Mesendoderm (in vitro differentiated cells): ENCODE measurements around the gene DDX28.
"Not testable (repeated sequence)": the region's sequence is repeated elsewhere in the genome, so short reads cannot be mapped to it uniquely, and the experiment has no call there.

Source experiments
- DNase-seq: peaks from one replicate; pipeline ENCODE4 v3.0.0; 2013
- H2AK5ac ChIP-seq: 2 replicates; pipeline ENCODE4 v1.6.1; 2013; ENCODE audit warnings: low read length, inconsistent platforms
- H2BK120ac ChIP-seq: 2 replicates; pipeline ENCODE4 v1.6.1; 2013; ENCODE audit warnings: low read depth, mild to moderate bottlenecking, low read length, moderate library complexity, mixed read lengths
- H2BK15ac ChIP-seq: replicated peaks from 2 replicates; pipeline ENCODE4 v1.6.1; 2013; ENCODE audit warnings: low read depth, mild to moderate bottlenecking, moderate library complexity
- H2BK5ac ChIP-seq: 2 replicates; pipeline ENCODE4 v1.6.1; 2013; ENCODE audit warnings: low read length, inconsistent platforms
- H3K18ac ChIP-seq: 2 replicates; pipeline ENCODE4 v1.6.1; 2013; ENCODE audit warnings: mild to moderate bottlenecking, low read length, mixed read lengths
- H3K23ac ChIP-seq: one replicate; pipeline ENCODE4 v1.6.1; 2013; ENCODE audit warnings: low read length
- H3K27ac ChIP-seq: 2 replicates; pipeline ENCODE4 v1.5.1; 2013; ENCODE audit warnings: low read depth, mild to moderate bottlenecking, inconsistent platforms, low read length, moderate library complexity
- H3K27me3 ChIP-seq: 2 replicates; pipeline ENCODE4 v1.6.1; 2013; ENCODE audit warnings: low read length, control low read depth, mild to moderate bottlenecking, inconsistent platforms; ENCODE audit not compliant: insufficient read depth, poor library complexity
- H3K36me3 ChIP-seq: 2 replicates; pipeline ENCODE4 v1.6.1; 2013; ENCODE audit warnings: low read length, inconsistent platforms; ENCODE audit not compliant: control insufficient read depth, insufficient read depth
- H3K4ac ChIP-seq: one replicate; pipeline ENCODE4 v1.6.1; 2013; ENCODE audit warnings: low read depth, mild to moderate bottlenecking, low read length, moderate library complexity
- H3K4me1 ChIP-seq: 2 replicates; pipeline ENCODE4 v1.6.1; 2013; ENCODE audit warnings: low read depth, low read length, inconsistent platforms; ENCODE audit not compliant: control insufficient read depth
- H3K4me2 ChIP-seq: 2 replicates; pipeline ENCODE4 v1.6.1; 2013; ENCODE audit warnings: low read length
- H3K4me3 ChIP-seq: 2 replicates; pipeline ENCODE4 v1.5.1; 2013; ENCODE audit warnings: mild to moderate bottlenecking, low read length
- H3K56ac ChIP-seq: one replicate; pipeline ENCODE4 v1.6.1; 2013; ENCODE audit warnings: low read length
- H3K79me1 ChIP-seq: 2 replicates; pipeline ENCODE4 v1.6.1; 2013; ENCODE audit warnings: low read length, inconsistent platforms
- H3K79me2 ChIP-seq: 2 replicates; pipeline ENCODE4 v1.6.1; 2013; ENCODE audit warnings: mild to moderate bottlenecking, low read length; ENCODE audit not compliant: control insufficient read depth, insufficient read depth
- H3K9ac ChIP-seq: 2 replicates; pipeline ENCODE4 v1.6.1; 2013; ENCODE audit warnings: low read length, inconsistent platforms
- H4K5ac ChIP-seq: one replicate; pipeline ENCODE4 v1.6.1; 2013; ENCODE audit warnings: low read length
- H4K8ac ChIP-seq: one replicate; pipeline ENCODE4 v1.6.1; 2013; ENCODE audit warnings: low read depth, mild to moderate bottlenecking, control low read depth, low read length, moderate library complexity
- WGBS: extraction: QIAGEN DNeasy Blood & Tissue Kit; methylation state at CpG from one replicate; pipeline ENCODE4 v1.1.7; 2013; ENCODE audit warnings: low lambda C conversion rate, missing lambda C conversion rate; ENCODE audit not compliant: insufficient coverage; ENCODE audit errors: extremely low coverage; 5-methylcytosine and 5-hydroxymethylcytosine counted together

Gene DDX28

GRCh38 chr16:67998231-67998778, 24.7 kb downstream of the DDX28 start:
- H2AK5ac ChIP-seq, H3K27me3 ChIP-seq, H3K9ac ChIP-seq, H2BK120ac ChIP-seq, H3K4me3 ChIP-seq, H3K56ac ChIP-seq, H3K4me1 ChIP-seq, H4K5ac ChIP-seq, H4K8ac ChIP-seq, H3K79me2 ChIP-seq, H3K79me1 ChIP-seq, H2BK15ac ChIP-seq, H3K27ac ChIP-seq, H3K23ac ChIP-seq, H3K4me2 ChIP-seq, H3K18ac ChIP-seq, DNase-seq, H2BK5ac ChIP-seq, H3K36me3 ChIP-seq, H3K4ac ChIP-seq: not testable (repeated sequence)
- WGBS = no CpG with 5 or more reads among the region's 36 CpGs

- H3K79me1 ChIP-seq = no peaks in the 10 kb centered on the region
- no CpG with 5 or more reads among the region's 5 CpGs for WGBS
- no peak overlapping the region for H3K4me2 ChIP-seq
- no peak overlapping the region for H3K4ac ChIP-seq
- no peak overlapping the region for H2BK15ac ChIP-seq
- no peak overlapping the region for H3K18ac ChIP-seq
- H2AK5ac ChIP-seq = no peak overlapping the region
- no peak overlapping the region for H3K23ac ChIP-seq
- H3K4me3 ChIP-seq = no peak overlapping the region
- DNase-seq = no peak
- H3K9ac ChIP-seq = no peak overlapping the region
- no peak overlapping the region for H2BK120ac ChIP-seq
- no peak overlapping the region for H3K27ac ChIP-seq
- no peak overlapping the region for H3K56ac ChIP-seq
- no peak overlapping the region for H2BK5ac ChIP-seq
- H3K27me3 ChIP-seq = no peaks in the 10 kb centered on the region
- H3K79me2 ChIP-seq = no peaks in the 10 kb centered on the region
- H3K4me1 ChIP-seq = no peaks in the 10 kb centered on the region
- no peaks in the 10 kb centered on the region for H3K36me3 ChIP-seq
- no peak overlapping the region for H4K8ac ChIP-seq
- H4K5ac ChIP-seq = no peak overlapping the region
Measured at GRCh38 chr16:67996666-67997065, 26.4 kb downstream of the DDX28 start.

GRCh38 chr16:67995423-67995822, 27.6 kb downstream of the DDX28 start:
- H3K36me3 ChIP-seq = no peaks in the 10 kb centered on the region
- no peak overlapping the region for H3K56ac ChIP-seq
- no CpG with 5 or more reads among the region's 5 CpGs for WGBS
- no peak overlapping the region for H3K27ac ChIP-seq
- no peak overlapping the region for H3K9ac ChIP-seq
- no peak overlapping the region for H2AK5ac ChIP-seq
- H3K23ac ChIP-seq = no peak overlapping the region
- H3K4me2 ChIP-seq = no peak overlapping the region
- H3K18ac ChIP-seq = no peak overlapping the region
- H3K4ac ChIP-seq = no peak overlapping the region
- H3K4me1 ChIP-seq = no peaks in the 10 kb centered on the region
- no peak overlapping the region for H2BK5ac ChIP-seq
- no peak overlapping the region for H3K4me3 ChIP-seq
- no peaks in the 10 kb centered on the region for H3K79me2 ChIP-seq
- no peak overlapping the region for H2BK15ac ChIP-seq
- no peak overlapping the region for H4K8ac ChIP-seq
- no peak for DNase-seq
- H4K5ac ChIP-seq = no peak overlapping the region
- no peak overlapping the region for H2BK120ac ChIP-seq
- H3K27me3 ChIP-seq = no peaks in the 10 kb centered on the region
- no peaks in the 10 kb centered on the region for H3K79me1 ChIP-seq

- not testable (repeated sequence) for H3K9ac ChIP-seq, H3K23ac ChIP-seq, H3K36me3 ChIP-seq, H3K4me2 ChIP-seq, H3K79me1 ChIP-seq, H3K56ac ChIP-seq, H3K4me1 ChIP-seq, H4K8ac ChIP-seq, H3K4ac ChIP-seq, H3K4me3 ChIP-seq, H3K18ac ChIP-seq, H3K79me2 ChIP-seq, H3K27ac ChIP-seq, H3K27me3 ChIP-seq, H2AK5ac ChIP-seq, H2BK5ac ChIP-seq, H2BK120ac ChIP-seq, DNase-seq, H4K5ac ChIP-seq, H2BK15ac ChIP-seq
- WGBS = no CpG with 5 or more reads among the region's 6 CpGs
Measured at GRCh38 chr16:67994040-67994408, 29.0 kb downstream of the DDX28 start.

GRCh38 chr16:67993207-67994039, 29.6 kb downstream of the DDX28 start:
- Histone ChIP-seq H3K4me3 (no peak overlapping the region), H3K79me2 (no peaks in the 10 kb centered on the region), H3K36me3 (no peaks in the 10 kb centered on the region), H3K27me3 (no peaks in the 10 kb centered on the region), H3K18ac (no peak overlapping the region), H3K9ac (no peak overlapping the region), H3K79me1 (no peaks in the 10 kb centered on the region), H4K8ac (no peak overlapping the region), H3K4me1 (no peaks in the 10 kb centered on the region), H3K23ac (no peak overlapping the region), H2AK5ac (no peak overlapping the region), H3K4ac (no peak overlapping the region), H4K5ac (no peak overlapping the region), H3K56ac (peak overlapping the region; percentile 70), H3K4me2 (no peak overlapping the region), H3K27ac (no peak overlapping the region), H2BK15ac (no peak overlapping the region), H2BK120ac (no peak overlapping the region), H2BK5ac (no peak overlapping the region)
- WGBS = no CpG with 5 or more reads among the region's 39 CpGs
- peak; percentile 74 for DNase-seq
